WERI-Rb-1 (cell line): ENCODE measurements around the gene PLEKHA4.

Experiments used
- DNase-seq: peaks from one replicate; pipeline ENCODE4 v3.0.0-alpha.2; 2020
- H3K27ac ChIP-seq: fragments of 250-450 bp; sonication (Bioruptor Pico); 2 replicates; pipeline ENCODE4 v1.5.1; 2020; ENCODE audit warnings: mild to moderate bottlenecking, moderate library complexity
- H3K27me3 ChIP-seq: fragments of 250-450 bp; sonication (Bioruptor Pico); 2 replicates; pipeline ENCODE4 v1.5.1; 2021; ENCODE audit warnings: mild to moderate bottlenecking, low read depth, moderate library complexity; ENCODE audit not compliant: insufficient read depth, severe bottlenecking
- H3K36me3 ChIP-seq: fragments of 250-450 bp; sonication (Bioruptor Pico); 2 replicates; pipeline ENCODE4 v1.5.1; 2020; ENCODE audit warnings: mild to moderate bottlenecking, moderate library complexity
- H3K4me3 ChIP-seq: 2 replicates; pipeline ENCODE4 v1.5.1; 2011; ENCODE audit warnings: low read depth, mild to moderate bottlenecking, control low read depth, low read length
- H3K9me3 ChIP-seq: fragments of 250-450 bp; sonication (Bioruptor Pico); 2 replicates; pipeline ENCODE4 v1.5.1; 2021; ENCODE audit warnings: mild to moderate bottlenecking, moderate library complexity; ENCODE audit not compliant: severe bottlenecking
- TF ChIP-seq, protein P1 (sequence below): IDR thresholded peaks from 2 replicates; pipeline ENCODE4 v1.5.1; 2011; ENCODE audit warnings: low read depth, mild to moderate bottlenecking, control low read depth, inconsistent platforms, low read length

The PLEKHA4 gene

DNA sequence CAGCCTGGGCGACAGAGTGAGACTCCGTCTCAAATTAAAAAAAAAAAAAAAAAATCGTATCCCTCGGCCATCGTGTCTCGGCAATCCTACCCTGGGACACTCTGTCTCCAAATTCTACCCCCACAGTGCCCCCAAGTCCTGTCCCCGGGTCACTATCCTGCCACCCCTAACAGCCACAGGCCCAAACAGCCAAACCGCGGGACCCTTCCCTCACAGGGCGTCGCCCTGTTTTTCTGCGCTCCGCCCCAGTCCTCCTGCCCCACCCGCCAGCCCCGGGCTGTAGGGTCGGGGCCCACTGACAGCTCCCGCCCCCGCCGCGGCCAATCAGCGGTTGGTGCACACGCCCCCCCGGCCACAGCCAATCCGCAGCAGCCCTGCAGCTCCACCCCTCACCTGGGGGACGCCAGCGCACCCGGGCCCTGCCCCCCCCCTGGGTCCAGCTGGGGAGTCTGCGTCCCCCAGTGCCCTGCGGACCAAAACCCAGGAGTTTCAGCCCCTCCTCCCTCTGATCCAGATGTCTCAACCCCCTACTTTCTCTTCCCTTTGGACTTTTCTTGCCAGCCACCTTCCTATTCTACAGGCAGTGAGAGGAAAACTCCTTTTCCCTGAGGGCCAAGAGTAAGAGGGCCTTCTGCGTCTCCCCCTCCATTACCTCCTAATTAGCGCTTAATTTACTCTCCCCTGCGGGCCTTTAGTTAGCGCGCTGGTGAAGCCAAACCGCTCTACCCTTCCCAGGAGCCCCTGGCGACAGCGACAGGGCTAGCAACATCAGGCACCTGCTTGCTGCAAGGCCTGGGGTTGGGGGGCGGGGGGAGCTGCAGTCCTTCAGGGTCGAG, 56.1 kb downstream of the PLEKHA4 start:
- no peaks in the 10 kb centered on the region for H3K27me3 ChIP-seq
- TF ChIP-seq, protein P1, sequence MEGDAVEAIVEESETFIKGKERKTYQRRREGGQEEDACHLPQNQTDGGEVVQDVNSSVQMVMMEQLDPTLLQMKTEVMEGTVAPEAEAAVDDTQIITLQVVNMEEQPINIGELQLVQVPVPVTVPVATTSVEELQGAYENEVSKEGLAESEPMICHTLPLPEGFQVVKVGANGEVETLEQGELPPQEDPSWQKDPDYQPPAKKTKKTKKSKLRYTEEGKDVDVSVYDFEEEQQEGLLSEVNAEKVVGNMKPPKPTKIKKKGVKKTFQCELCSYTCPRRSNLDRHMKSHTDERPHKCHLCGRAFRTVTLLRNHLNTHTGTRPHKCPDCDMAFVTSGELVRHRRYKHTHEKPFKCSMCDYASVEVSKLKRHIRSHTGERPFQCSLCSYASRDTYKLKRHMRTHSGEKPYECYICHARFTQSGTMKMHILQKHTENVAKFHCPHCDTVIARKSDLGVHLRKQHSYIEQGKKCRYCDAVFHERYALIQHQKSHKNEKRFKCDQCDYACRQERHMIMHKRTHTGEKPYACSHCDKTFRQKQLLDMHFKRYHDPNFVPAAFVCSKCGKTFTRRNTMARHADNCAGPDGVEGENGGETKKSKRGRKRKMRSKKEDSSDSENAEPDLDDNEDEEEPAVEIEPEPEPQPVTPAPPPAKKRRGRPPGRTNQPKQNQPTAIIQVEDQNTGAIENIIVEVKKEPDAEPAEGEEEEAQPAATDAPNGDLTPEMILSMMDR, result no peak
- peaks cover 5% of the 10 kb centered on the region for H3K36me3 ChIP-seq
- H3K9me3 ChIP-seq, result no peaks in the 10 kb centered on the region
- DNase-seq, result peak; percentile 28
- no peak overlapping the region for H3K4me3 ChIP-seq
- no peak overlapping the region for H3K27ac ChIP-seq

DNA sequence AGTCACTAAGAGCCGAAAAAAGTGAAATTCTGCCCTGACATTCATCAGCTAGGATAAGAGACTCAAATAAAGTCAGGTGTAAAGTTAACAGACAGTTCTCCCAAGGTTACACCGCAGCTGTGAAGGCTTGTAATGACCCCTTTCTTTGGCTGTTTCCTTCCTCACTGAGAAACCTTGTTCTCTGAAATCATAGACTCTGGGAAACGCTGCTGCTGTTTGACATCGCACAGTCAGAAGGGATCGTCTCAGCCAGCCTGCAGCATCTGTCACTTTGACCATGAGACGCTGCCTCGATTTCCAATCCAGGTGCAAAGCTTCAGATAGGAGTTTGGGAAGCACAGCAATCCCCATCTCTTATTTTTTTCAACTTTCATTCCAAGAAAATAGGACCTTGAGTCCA, 58.3 kb downstream of the PLEKHA4 start:
- TF ChIP-seq, protein P1, result no peak
- Histone ChIP-seq H3K36me3 (peaks cover 15% of the 10 kb centered on the region), H3K27ac (peak overlapping the region; percentile 66), H3K9me3 (no peaks in the 10 kb centered on the region), H3K4me3 (peak overlapping the region; percentile 67), H3K27me3 (no peaks in the 10 kb centered on the region)
- DNase-seq, result no peak

DNA sequence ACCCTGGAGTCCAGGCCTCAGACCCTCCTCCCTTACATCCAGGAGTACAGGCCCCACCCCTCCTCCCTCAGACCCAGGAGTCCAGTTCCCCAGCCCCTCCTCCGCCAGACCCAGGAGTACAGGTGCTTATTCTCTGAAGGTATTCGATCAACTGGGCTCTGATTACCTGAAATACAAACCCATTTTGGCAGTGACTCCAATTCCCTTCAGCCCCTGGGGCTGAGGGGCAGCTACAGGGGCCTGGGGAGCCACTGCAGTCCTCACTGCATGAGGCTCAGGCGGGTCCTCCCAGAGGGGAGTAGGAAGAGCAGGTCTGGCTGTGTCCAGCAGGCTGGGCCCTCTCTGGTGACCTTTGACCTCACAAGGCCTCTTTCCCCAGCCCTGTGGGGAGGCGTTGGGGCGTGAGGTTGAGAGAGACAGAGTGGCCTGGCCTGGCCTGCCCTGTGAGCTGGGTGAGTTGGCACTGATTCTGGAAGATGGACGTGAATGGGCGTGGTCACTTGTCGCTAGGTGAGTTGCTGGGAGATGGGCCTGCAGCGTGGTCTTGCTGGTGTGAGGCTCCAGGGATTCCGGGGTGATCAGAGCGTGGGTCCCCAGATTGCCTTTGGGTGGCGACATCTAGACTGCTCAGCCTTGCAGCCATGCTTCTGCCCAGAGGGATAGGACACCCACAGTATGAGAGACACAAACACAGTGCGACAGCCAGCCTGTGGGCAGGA, 60.7 kb downstream of the PLEKHA4 start:
- peak; percentile 39 for DNase-seq
- Histone ChIP-seq H3K4me3 (no peak overlapping the region), H3K9me3 (no peaks in the 10 kb centered on the region), H3K36me3 (peaks cover 23% of the 10 kb centered on the region), H3K27ac (no peak overlapping the region), H3K27me3 (no peaks in the 10 kb centered on the region)
- TF ChIP-seq, protein P1, result peak; percentile 26; the same call in 1 of the 2 replicates

DNA sequence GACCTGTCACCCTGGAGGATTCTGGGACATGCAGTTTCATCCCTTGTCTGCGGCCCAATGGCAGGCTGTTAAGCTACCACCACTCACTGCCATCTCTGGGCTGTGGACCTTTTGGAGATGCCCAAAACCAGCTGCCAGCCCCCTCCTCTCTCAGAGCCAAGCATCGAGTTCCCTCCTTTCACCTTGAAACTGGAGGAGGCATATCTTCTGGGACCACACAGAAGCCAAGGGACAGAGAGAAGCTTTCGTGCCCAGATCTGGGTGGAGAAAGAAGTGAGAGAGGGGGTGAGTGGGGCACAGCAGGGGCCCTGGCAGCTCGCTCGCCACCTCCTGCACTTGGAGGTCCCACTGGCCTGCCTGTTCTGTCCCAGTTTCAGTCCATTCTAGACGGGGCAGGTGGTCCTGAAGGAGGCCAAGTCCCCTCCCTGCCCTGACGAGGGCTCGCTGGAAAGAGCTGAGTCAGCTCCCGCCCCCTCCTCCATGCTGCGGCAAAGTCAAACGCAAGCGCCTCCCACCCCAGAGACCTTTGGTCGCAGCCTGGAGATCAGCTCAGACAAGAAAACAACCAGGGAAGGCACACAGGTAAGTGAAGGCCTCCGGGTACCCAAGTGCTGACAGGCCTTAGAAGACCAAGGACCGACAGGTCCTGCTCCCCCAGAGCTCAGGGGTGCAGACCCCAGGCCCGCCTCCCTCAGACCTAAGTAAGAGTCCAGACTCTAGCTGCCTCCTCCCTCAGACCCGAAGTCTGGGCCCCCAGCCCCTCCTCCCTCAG, 61.4 kb downstream of the PLEKHA4 start:
- Histone ChIP-seq H3K4me3 (no peak overlapping the region), H3K27ac (no peak overlapping the region), H3K9me3 (no peaks in the 10 kb centered on the region), H3K36me3 (peaks cover 23% of the 10 kb centered on the region), H3K27me3 (no peaks in the 10 kb centered on the region)
- DNase-seq, result peak; percentile 41
- TF ChIP-seq, protein P1, result no peak

DNA sequence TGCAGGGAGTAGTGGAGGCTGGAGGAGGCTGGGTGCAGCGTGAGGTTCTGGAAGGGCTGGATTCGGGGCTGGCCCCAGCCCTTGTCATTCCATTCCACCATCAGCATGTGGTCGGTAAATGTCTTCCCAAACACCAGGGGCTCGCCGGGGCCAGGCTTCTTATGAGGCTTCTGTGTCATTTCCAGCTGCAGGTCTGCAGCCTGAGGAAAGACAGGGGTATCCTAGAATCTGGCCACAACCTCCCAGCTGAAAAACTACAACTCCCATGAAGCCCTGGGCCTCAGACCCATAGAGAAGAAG, 61.9 kb downstream of the PLEKHA4 start:
- Histone ChIP-seq H3K27ac (no peak overlapping the region), H3K27me3 (no peaks in the 10 kb centered on the region), H3K9me3 (no peaks in the 10 kb centered on the region), H3K36me3 (peaks cover 23% of the 10 kb centered on the region), H3K4me3 (no peak overlapping the region)
- no peak for DNase-seq
- TF ChIP-seq, protein P1, result no peak
